Stomach (tissue), 9 donors: ENCODE results near the gene PECR. TPM values are rescaled to one million over a fixed set of nuclear protein-coding genes. Genes with fewer than 3 reads are reported as not detected.

ENCODE experiments used
- DNase-seq, 2 donors: peaks; one replicate each; pipeline versions ENCODE4 v3.0.0 to v3.0.0-alpha.2; 2013 to 2019
- H3K27ac ChIP-seq, 5 donors: fragments of 200-600 bp in 4 of 5; sonication (generic) in 4 of 5; one replicate each; pipeline ENCODE4 v1.5.1; 2013 to 2019; ENCODE audit warnings: mild to moderate bottlenecking in 1 of 5, moderate library complexity in 1 of 5
- H3K27me3 ChIP-seq, 3 donors: fragments of 200-600 bp; sonication (generic); one replicate each; pipeline ENCODE4 v1.5.1; 2017 to 2019; ENCODE audit warnings: mixed run types in 1 of 3
- H3K36me3 ChIP-seq, 4 donors: fragments of 200-600 bp; sonication (generic); 1 replicate in 3 of 4; 2 replicates in 1 of 4; pipeline ENCODE4 v1.5.1; 2016 to 2019
- H3K4me1 ChIP-seq, 4 donors: fragments of 200-600 bp; sonication (generic); one replicate each; pipeline ENCODE4 v1.5.1; 2016 to 2019
- H3K4me3 ChIP-seq, 4 donors: fragments of 200-600 bp; sonication (generic) in 3 of 4; one replicate each; pipeline ENCODE4 v1.5.1; 2016 to 2019; ENCODE audit warnings: mild to moderate bottlenecking in 1 of 4
- H3K9me3 ChIP-seq, 4 donors: fragments of 200-600 bp; sonication (generic); one replicate each; pipeline ENCODE4 v1.5.1; 2016 to 2019
- EP300 ChIP-seq: sonication (generic); formaldehyde crosslinking; IDR thresholded peaks from one replicate; pipeline ENCODE4 v1.6.1; 2017; ENCODE audit warnings: antibody characterized with exemption
- POLR2A ChIP-seq, 4 donors: fragments of 450-650 bp; IDR thresholded peaks; one replicate each; pipeline ENCODE4 v1.6.1; 2016; ENCODE audit warnings: antibody characterized with exemption in 4 of 4, control low read depth in 2 of 4, mild to moderate bottlenecking in 1 of 4, moderate library complexity in 1 of 4
- POLR2AphosphoS5 ChIP-seq, 3 donors: sonication (generic); formaldehyde crosslinking; IDR thresholded peaks; one replicate each; pipeline ENCODE4 v1.6.1; 2016; ENCODE audit warnings: antibody characterized with exemption in 3 of 3
- WGBS, 5 donors: extraction: QIAGEN DNeasy Blood & Tissue Kit in 3 of 5; methylation state at CpG; one replicate each; pipeline versions ENCODE4 v1.1.5 to v1.1.7; 2013 to 2018; 5-methylcytosine and 5-hydroxymethylcytosine counted together
- intact Hi-C: fragments of 100-400 bp; cut with DNase I; formaldehyde crosslinking; loops from one replicate; pipeline ENCODE4 v1.15.1; 2023; ENCODE audit warnings: low total_unique reads
- polyA plus RNA-seq, 3 donors: library from polyadenylated mRNA; stranded (reverse); fragments of 200-250 nt; gene quantifications; one replicate each; pipeline ENCODE4 v1.2.3, GENCODE V29; 2013
- total RNA-seq, 5 donors: library from RNA; depleted of rRNA; stranded (reverse); fragments of >200 nt; gene quantifications; one replicate each; pipeline versions ENCODE4 v1.1.0 to v1.2.3, GENCODE V29; 2014 to 2016
- TF ChIP-seq, protein P1 (sequence below), 7 experiments: fragments of 450-650 bp in 4 of 7; fragments of 200-600 bp in 3 of 7; sonication (generic) in 3 of 7; IDR thresholded peaks; one replicate each; pipeline ENCODE4 v1.5.1; 2016 to 2019; ENCODE audit warnings: antibody characterized with exemption in 7 of 7, control low read depth in 2 of 7, mild to moderate bottlenecking in 1 of 7
- donor health status: healthy with polysubstance abuse.
- donor health status: Bipolar disorder and iron deficiency.
- donor health status: healthy.

PECR gene
- total and polyA plus RNA-seq, 8 donors, result 4.1 to 71.8 (median 6.2) TPM; not detected in 1

DNA sequence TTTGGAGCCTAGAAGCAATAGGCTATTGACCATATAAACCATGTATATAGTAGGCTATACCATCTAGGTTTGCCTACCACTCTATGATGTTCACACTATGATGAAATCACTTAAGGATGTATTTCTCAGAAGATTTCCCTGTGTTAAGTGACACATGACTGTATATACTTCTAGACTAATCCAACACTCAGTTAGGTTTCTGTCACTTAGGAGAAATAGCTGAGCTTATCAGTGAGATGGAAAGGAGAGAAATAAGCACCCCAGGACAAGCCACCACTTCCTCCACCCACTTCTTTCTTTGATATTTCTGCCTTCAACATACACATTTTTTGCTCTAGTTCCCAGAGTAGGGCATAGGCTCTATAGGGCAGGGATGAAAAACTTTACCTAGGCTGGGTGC lies 7.8 kb downstream of the PECR start:
- peaks cover 0 to 9% (median 0%) of the 10 kb centered on the region in 4 donors for H3K36me3 ChIP-seq
- H3K4me3 ChIP-seq, result no peak overlapping the region
- peaks cover 0 to 11% (median 0%) of the 10 kb centered on the region in 4 donors for H3K4me1 ChIP-seq
- H3K27ac ChIP-seq, result no peak overlapping the region
- TF ChIP-seq, protein P1, sequence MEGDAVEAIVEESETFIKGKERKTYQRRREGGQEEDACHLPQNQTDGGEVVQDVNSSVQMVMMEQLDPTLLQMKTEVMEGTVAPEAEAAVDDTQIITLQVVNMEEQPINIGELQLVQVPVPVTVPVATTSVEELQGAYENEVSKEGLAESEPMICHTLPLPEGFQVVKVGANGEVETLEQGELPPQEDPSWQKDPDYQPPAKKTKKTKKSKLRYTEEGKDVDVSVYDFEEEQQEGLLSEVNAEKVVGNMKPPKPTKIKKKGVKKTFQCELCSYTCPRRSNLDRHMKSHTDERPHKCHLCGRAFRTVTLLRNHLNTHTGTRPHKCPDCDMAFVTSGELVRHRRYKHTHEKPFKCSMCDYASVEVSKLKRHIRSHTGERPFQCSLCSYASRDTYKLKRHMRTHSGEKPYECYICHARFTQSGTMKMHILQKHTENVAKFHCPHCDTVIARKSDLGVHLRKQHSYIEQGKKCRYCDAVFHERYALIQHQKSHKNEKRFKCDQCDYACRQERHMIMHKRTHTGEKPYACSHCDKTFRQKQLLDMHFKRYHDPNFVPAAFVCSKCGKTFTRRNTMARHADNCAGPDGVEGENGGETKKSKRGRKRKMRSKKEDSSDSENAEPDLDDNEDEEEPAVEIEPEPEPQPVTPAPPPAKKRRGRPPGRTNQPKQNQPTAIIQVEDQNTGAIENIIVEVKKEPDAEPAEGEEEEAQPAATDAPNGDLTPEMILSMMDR (IDR thresholded peaks at IDR 0.05), result no peak
- no peak for DNase-seq
- no peaks in the 10 kb centered on the region for H3K9me3 ChIP-seq
- intact Hi-C loops, result no loop called here
- no peaks in the 10 kb centered on the region for H3K27me3 ChIP-seq

DNA sequence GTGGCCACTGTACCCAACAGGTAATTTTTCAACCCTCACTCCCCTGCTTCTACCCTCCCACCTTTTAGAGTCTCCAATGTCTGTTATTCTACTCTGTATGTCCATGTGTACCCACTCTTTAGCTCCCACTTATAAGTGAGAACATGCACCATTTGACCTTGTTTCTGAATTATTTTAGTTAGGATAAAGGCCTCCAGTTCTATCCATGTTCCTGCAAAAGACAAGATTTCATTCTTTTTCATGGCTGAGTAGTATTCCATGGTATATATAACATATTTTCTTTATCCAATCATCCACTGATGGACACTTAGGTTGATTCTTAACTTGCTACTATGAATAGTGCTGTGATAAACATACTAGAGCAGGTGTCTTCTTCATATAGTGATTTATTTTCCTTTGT lies 9.1 kb downstream of the PECR start:
- H3K27ac ChIP-seq, result no peak overlapping the region
- H3K4me3 ChIP-seq, result no peak overlapping the region
- TF ChIP-seq POLR2AphosphoS5 (IDR thresholded peaks at IDR 0.05) (no peak), EP300 (no peak), POLR2A (IDR thresholded peaks at IDR 0.05) (no peak)
- TF ChIP-seq, protein P1 (IDR thresholded peaks at IDR 0.05), result no peak
- no peaks in the 10 kb centered on the region for H3K9me3 ChIP-seq
- no peaks in the 10 kb centered on the region for H3K27me3 ChIP-seq
- no peak for DNase-seq
- H3K4me1 ChIP-seq, result peaks cover 0 to 8% (median 0%) of the 10 kb centered on the region in 4 donors
- peaks cover 0 to 9% (median 0%) of the 10 kb centered on the region in 4 donors for H3K36me3 ChIP-seq
- intact Hi-C loops, result no loop called here

DNA sequence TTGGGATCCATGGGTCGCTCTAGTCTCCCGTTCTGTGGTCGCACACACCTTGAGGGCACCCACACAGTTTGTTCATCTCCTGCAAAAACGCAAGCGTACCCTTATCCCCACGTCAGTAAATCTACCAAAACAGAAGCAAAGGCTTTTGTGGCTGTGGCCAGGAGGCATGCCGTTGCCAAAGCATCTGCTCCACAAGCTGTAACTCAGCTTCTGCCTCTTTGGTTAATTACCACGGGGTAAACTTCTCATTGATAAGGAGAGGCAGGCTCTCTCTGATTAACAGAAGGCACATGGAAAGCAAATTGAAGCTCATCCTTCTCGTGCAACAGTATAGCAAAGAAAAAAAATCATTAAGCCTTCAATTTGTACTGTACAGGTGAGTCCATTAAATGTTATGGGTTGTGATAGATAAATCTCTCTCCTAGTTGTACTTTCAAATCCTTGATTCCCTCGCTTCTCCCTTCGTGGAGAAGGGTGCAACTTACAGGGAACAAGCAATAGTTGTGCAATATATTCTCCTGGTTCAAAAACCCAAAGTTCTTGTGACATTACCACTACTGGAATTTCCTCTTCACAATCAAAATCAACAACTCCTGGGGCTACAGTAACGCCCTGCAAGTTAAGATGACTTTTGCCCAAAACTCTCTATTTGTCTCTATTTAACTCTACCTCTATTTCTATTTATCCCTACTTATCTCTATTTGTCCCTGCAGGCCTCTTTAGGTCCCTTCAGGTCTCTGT lies 10.3 kb downstream of the PECR start:
- WGBS, 5 donors, result 78 to 85% (median 80%) methylated on average over 12 of the region's 12 CpGs
- Histone ChIP-seq H3K36me3 (peaks cover 0 to 10% (median under 1%) of the 10 kb centered on the region in 4 donors), H3K4me1 (peaks cover 0 to 8% (median 0%) of the 10 kb centered on the region in 4 donors), H3K27me3 (no peaks in the 10 kb centered on the region), H3K9me3 (no peaks in the 10 kb centered on the region), H3K4me3 (no peak overlapping the region), H3K27ac (no peak overlapping the region)
- TF ChIP-seq, protein P1 (IDR thresholded peaks at IDR 0.05), result no peak
- no peak for TF ChIP-seq POLR2A (IDR thresholded peaks at IDR 0.05)
- no peak for TF ChIP-seq EP300
- no peak for TF ChIP-seq POLR2AphosphoS5 (IDR thresholded peaks at IDR 0.05)
- no peak for DNase-seq
- intact Hi-C loops, result no loop called here

DNA sequence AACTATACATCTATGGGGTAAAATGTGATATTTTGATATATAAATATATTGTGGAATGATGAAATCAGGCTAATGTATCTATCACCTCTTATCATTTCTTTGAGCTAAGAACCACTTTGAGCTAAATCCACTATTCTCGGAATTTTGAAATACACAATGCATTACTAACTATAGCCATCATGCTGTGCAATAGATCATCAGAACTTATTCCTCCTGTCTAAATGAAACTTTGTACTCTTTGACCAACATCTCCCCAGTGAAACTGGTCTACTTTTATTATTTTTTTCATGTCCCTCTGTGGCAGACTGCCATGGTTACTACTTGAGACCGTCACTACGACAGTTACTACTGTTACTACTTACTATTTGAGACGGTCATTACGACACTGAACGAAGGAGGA lies 11.4 kb downstream of the PECR start:
- Histone ChIP-seq H3K36me3 (peaks cover 0 to 21% (median 11%) of the 10 kb centered on the region in 4 donors), H3K27me3 (no peaks in the 10 kb centered on the region), H3K27ac (no peak overlapping the region), H3K9me3 (no peaks in the 10 kb centered on the region), H3K4me1 (no peaks in the 10 kb centered on the region), H3K4me3 (no peak overlapping the region)
- 89 to 95% (median 92%) methylated on average over 6 of the region's 6 CpGs for WGBS, 5 donors
- no peak for DNase-seq
- intact Hi-C loops, result no loop called here
- TF ChIP-seq, protein P1 (IDR thresholded peaks at IDR 0.05), result no peak
- TF ChIP-seq POLR2A (IDR thresholded peaks at IDR 0.05), result no peak
- no peak for TF ChIP-seq POLR2AphosphoS5 (IDR thresholded peaks at IDR 0.05)
- TF ChIP-seq EP300, result no peak
